Transverse colon (tissue), 3 donors: Measurements from ENCODE around the gene ANKRD44.

ENCODE experiments used
- POLR2A ChIP-seq: fragments of 450-650 bp; IDR thresholded peaks from one replicate; pipeline ENCODE4 v1.6.1; 2016; ENCODE audit warnings: antibody characterized with exemption, mild to moderate bottlenecking, moderate library complexity
- POLR2AphosphoS5 ChIP-seq, 3 donors: sonication (generic); formaldehyde crosslinking; IDR thresholded peaks; one replicate each; pipeline ENCODE4 v1.6.1; 2016; ENCODE audit warnings: antibody characterized with exemption in 3 of 3

GRCh38 chr2:197322143-197322542 lies 11.6 kb upstream of the ANKRD44 start:
- TF ChIP-seq POLR2A (no peak), POLR2AphosphoS5 (IDR thresholded peaks at IDR 0.05) (no peak)
